ENCODE data around the gene MAB21L2.
"Not testable (repeated sequence)": the region's sequence is repeated elsewhere in the genome, so short reads cannot be mapped to it uniquely, and the experiment has no call there.

Gene MAB21L2

DNA sequence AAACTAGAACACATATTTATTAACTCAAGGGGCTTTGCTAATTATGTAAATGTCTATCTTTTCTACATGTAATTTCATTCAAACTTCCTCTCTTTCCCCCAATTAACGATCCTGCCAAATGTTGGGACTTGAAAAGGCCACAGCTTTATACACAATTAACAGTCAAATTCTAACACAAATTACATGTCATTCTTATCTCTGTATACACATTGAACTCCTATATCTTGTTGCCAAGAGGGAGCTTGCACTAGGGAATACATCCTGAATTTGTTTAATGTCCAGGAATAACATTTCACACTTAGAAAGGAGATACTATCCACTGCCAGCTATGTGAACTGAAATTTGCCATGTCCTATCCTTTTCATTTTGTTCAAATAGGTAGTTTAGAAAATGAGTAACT lies 38.9 kb upstream of the MAB21L2 start:
- H3K4me3 ChIP-seq (ENCODE audit: low read depth, low read length), result no peak overlapping the region
- DNase-seq (ENCODE audit: low read depth), result no peak
- TF ChIP-seq, protein P1, sequence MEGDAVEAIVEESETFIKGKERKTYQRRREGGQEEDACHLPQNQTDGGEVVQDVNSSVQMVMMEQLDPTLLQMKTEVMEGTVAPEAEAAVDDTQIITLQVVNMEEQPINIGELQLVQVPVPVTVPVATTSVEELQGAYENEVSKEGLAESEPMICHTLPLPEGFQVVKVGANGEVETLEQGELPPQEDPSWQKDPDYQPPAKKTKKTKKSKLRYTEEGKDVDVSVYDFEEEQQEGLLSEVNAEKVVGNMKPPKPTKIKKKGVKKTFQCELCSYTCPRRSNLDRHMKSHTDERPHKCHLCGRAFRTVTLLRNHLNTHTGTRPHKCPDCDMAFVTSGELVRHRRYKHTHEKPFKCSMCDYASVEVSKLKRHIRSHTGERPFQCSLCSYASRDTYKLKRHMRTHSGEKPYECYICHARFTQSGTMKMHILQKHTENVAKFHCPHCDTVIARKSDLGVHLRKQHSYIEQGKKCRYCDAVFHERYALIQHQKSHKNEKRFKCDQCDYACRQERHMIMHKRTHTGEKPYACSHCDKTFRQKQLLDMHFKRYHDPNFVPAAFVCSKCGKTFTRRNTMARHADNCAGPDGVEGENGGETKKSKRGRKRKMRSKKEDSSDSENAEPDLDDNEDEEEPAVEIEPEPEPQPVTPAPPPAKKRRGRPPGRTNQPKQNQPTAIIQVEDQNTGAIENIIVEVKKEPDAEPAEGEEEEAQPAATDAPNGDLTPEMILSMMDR (IDR thresholded peaks at IDR 0.05; ENCODE audit: low read depth, low read length, missing control alignments), result no peak

GRCh38 chr4:150546286-150546685 lies 35.7 kb upstream of the MAB21L2 start:
- no peak overlapping the region for H3K4me3 ChIP-seq (ENCODE audit: low read depth, low read length)
- DNase-seq (ENCODE audit: low read depth), result no peak
- TF ChIP-seq, protein P1 (IDR thresholded peaks at IDR 0.05; ENCODE audit: low read depth, low read length, missing control alignments), result no peak

- TF ChIP-seq, protein P1 (IDR thresholded peaks at IDR 0.05; ENCODE audit: low read depth, low read length, missing control alignments), result no peak
- H3K4me3 ChIP-seq (ENCODE audit: low read depth, low read length), result no peak overlapping the region
- DNase-seq (ENCODE audit: low read depth), result no peak
These were observed 34.7 kb upstream of the MAB21L2 start for GRCh38 chr4:150547154-150547838.

GRCh38 chr4:150557811-150558210 lies 24.1 kb upstream of the MAB21L2 start:
- not testable (repeated sequence) for DNase-seq (ENCODE audit: low read depth); H3K4me3 ChIP-seq (ENCODE audit: low read depth, low read length)

DNA sequence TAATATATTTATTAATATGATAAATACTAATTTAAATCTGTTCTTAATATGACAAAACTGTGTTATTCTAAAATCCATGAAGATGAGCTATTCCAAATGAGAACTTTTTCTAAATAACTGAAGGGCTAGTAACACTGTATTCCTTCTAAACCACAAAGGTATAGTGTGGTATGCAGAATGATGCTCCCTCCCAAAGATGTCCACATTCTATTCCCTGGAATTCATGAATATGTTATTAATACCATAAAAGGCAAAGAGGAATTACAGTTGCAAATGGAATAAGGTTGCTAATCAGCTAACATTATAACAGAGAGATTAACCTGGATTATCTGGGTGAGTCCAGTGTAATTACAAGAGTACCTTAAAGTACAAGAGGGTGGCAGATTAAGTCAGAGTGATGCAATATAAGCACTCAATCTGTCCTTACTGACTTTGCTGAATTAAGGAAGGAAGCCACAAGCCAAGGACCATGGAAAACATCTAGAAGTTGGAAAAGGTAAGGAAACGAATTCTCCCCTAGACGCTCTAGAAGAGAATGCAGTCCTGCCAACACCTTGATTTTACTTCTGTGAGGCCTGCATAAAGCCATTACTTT lies 20.7 kb upstream of the MAB21L2 start:
- no peak overlapping the region for H3K4me3 ChIP-seq (ENCODE audit: low read depth, low read length)
- DNase-seq (ENCODE audit: low read depth), result no peak
- TF ChIP-seq, protein P1 (IDR thresholded peaks at IDR 0.05; ENCODE audit: low read depth, low read length, missing control alignments), result no peak

- H3K4me3 ChIP-seq (ENCODE audit: low read depth, low read length), result no peak overlapping the region
- no peak for DNase-seq (ENCODE audit: low read depth)
- TF ChIP-seq, protein P1 (IDR thresholded peaks at IDR 0.05; ENCODE audit: low read depth, low read length, missing control alignments), result no peak
These were observed 19.7 kb upstream of the MAB21L2 start for GRCh38 chr4:150562250-150562649.

GRCh38 chr4:150562751-150563150 lies 19.2 kb upstream of the MAB21L2 start:
- no peak for DNase-seq (ENCODE audit: low read depth)
- TF ChIP-seq, protein P1 (IDR thresholded peaks at IDR 0.05; ENCODE audit: low read depth, low read length, missing control alignments), result no peak
- no peak overlapping the region for H3K4me3 ChIP-seq (ENCODE audit: low read depth, low read length)

DNA sequence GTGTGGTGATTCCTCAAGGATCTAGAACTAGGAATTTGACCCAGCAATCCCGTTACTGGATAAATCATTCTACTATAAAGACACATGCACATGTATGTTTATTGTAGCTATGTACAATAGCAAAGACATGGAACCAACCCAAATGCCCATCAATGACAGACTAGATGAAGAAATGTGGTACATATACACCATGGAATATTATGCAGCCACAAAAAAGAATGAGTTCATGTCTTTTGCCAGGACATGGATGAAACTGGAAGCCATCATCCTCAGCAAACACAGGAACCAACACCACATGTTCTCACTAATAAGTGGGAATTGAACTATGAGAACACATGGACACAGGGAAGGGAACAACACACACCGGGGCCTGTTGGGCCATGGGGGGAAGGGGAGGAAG lies 17.0 kb upstream of the MAB21L2 start:
- not testable (repeated sequence) for DNase-seq (ENCODE audit: low read depth); H3K4me3 ChIP-seq (ENCODE audit: low read depth, low read length)
